GM18499 (cell line): ENCODE results near the gene WNT8A.
"Not testable (repeated sequence)": the region's sequence is repeated elsewhere in the genome, so short reads cannot be mapped to it uniquely, and the experiment has no call there.

ENCODE experiments used
- ATAC-seq: cut with Tn5 transposase; IDR thresholded peaks from one replicate; pipeline ENCODE4 v1.9.1; 2021; ENCODE audit warnings: moderate number of reproducible peaks; ENCODE audit not compliant: insufficient read depth, unreplicated experiment

Gene WNT8A

DNA sequence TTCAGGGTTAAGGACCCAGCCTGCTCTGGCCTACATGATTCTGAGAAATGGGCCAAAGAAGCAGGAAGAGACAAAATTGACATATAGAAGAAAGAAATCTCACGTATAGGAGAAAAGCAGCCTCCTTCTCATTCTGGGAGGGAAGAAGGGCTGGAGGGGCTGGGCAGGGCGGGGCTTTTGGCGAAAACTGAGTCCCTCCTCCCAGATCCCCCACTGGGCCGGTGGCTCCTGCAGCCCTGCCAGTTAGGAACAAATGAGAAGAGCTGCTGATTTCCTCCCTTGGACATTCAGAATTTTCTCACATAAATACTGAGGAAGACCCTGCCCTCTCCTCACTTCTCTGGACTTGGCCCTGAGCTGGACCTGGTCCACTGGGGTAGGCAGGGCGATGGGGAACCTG, at the start of gene WNT8A:
TSS of gene WNT8A (plus strand) at position 332 of the 400 bp plus-strand sequence. CDS start 95 bp downstream, outside the sequence.
- no peak for ATAC-seq

DNA sequence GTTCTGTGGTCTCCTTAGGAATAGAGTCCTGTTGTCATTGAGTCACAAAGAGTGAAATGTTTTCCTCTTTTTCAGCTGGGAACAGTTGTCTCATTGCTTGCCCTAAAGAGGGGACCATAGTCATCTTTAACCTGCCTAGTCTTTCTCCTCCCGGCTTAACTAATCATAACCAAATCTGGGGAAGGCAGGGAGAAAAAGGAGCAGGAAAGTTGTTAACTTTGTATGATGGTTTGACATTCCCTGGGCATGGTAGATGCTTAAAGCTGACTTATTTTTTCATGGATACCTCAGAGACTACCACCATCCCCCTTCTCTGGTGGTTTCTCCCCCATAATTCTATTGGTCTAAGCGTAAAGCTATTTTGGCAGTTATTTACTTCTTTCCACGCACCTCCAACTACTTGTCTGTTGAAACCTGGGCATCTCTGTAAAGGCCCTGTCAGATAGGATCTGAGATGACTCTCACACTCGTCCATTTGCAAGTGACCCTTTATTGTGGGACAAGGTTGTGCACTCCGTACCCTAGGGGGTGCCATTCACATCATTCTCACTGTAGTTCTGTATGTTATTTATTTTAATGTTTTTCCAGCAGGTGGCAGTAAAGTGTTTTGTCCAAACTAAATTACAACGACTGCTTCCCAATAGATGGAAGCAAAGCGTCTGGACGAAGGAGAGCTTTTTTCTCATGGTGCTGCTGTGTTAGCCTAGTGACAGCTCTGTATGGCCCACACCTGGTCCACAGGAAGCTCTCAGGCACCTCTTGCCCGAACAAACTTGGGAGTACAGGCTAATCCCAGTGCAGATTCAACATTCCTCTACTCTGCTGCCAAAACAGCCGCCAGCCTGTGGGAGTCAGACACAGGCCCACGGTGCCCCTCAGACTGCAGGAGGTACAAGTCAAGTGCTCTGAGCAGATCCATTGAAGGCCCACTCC, 48.0 kb upstream of the WNT8A start:
- ATAC-seq: peak; percentile 39

- no peak for ATAC-seq
Observed at GRCh38 chr5:138037271-138037670, 46.6 kb upstream of the WNT8A start.

DNA sequence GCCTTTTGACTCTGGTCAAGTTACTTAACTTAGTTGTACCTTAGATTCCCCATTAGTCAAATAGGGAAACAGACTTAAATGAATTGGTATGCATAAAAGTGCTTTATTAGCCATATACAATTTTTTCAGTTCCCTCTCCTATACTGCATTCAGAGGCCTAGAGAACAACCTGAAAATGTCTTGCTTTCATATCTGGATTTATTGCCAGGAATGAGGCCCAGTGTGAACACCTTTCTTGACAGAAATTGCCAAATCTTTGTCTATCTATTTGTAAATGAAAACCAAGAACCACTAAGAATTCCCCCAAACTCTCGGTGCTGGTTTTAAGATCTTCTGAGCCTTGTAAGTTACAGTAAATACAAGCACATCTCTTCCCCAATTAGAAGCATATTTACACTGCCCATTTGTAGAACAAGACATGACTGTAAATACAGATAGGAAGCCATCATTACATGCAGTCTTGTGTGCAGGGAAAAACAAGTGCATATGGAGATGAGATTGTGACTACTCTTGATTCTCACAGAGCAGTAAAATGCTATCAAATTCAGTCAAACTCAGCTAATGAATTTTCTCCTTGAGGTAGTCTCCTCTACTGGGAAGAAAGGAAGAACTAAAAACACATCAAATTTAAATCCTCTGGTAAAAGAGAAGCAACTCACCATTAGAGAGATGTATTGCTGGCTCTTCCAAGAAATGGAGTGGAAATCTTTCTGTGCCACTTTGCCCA, 45.8 kb upstream of the WNT8A start:
- ATAC-seq: no peak

DNA sequence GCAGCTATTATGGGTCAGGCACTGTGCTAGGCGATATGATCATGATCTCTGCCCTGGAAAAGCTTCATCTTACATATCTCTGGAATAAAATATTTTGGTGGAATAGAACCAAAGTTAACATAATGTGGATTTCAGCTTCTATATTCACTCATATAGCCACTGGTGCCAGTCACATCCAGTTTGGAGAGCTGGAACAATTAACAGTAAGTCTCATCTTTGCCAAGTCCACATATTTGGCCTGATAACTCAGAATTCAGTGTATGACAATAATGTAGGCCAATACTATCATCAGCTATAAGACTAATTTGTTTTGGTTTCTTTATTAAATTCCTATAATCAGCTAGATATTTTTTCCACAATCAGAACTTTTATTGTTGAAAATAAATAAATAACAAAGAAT, 45.0 kb upstream of the WNT8A start:
- no peak for ATAC-seq

DNA sequence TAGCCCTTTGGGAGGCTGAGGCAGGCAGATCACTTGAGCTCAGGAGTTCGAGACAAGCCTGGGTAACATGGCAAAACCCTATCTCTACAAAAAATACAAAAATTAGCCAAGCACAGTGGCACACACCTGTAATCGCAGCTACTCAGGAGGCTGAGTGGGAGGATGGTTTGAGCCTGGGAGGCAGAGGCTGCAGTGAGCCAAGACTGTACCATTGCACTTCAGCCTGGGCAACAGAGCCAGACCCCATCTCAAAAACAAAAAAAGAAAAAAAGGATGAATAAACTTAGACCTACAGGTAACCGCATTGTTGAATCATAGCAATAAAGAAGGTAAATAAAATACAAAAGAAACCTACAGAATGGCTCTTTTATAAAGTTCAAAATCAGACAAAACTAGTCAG, 38.5 kb upstream of the WNT8A start:
- ATAC-seq: not testable (repeated sequence)

DNA sequence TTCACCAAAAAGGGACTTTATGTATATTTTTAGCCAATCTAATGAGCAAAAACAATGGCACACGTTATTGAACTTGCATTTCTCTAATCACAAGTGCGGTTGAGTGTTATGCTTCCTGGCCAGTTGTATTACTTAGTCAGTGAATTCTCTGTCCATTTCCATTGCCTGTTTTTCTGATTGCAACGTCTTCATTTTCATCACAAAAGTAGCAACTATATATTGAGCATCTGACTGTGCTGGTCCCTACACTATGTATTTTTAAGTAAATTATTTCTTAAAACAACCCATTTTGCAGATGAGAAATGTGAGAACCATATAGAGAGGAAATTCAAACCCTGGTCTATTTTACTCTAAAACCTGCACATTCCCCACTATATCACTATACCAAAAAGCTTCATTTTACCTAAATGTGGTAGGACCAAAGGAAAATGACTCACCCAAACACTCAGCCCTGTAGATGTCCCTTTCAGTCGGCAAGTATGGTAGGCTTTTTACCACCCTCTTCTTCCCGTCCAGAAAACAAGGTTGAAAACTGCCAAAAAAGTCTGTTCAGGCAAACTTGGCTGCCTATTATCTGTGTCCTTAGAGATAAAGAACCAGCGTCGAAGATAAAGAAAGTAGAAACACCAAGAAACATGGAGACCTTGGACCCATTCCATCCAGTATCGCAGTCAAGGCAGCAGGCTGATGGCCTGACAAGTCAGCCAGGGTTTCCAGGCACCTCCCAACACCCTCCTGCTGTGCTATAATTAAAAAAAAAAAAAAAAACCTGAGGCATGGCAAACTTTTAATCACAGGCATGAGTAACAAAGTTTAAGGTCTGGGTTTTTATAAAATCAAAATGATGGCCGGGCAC, 32.2 kb upstream of the WNT8A start:
- no peak for ATAC-seq

- not testable (repeated sequence) for ATAC-seq
Observed at GRCh38 chr5:138052718-138053117, 31.1 kb upstream of the WNT8A start.

DNA sequence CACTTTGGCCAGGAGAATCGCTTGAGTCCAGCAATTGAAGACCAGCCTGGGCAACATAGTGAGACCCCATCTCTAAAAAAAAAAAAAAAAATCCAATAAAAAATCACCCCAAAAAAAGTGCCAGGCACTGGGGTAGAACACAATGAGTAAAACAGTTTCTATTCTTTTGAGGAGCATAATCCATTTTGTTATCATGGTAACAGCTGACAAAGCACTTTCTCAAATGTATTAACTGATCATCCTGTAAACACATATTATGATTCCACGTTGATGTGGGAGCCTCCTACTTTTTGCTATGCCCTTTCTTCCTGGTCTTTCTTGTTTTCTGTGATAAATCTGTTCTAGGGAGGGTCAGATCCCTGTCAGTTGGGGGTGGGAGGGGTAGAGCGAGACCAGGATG, 30.3 kb upstream of the WNT8A start:
- no peak for ATAC-seq

- ATAC-seq: no peak
Observed at GRCh38 chr5:138054206-138054605, 29.6 kb upstream of the WNT8A start.

DNA sequence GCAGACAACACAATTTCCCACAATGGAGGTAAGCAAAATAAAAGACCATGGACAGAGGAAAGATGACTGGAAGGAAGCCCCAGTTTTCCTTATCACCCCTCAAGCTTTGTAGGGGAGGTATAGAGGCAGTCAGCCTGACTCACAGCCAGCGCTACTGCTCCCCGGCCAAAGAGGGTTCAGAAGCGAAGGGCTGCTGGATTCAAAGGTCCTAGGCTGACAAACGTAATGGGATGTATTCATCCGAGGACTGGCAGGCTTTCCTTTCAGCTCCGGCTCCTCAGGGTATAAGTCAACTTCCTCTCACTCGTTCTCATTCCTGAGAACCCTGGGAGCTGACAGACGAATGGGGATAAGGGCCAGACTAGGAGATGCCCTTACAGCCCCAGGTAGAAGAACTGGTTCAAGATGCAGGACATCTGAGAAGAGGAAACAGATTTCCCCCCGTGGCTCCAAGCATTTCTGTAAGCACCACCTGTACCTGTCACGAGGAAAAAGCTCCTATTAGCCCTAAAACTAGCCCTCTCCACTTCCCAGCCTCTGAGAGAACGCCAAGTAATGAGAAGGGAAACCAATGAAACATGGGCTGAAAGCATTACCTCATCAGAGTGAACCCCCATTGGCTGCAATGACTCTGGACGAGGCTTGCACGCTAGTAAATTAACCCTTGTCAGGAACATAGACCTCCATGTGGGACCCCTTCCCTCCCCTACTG, 28.8 kb upstream of the WNT8A start:
- ATAC-seq: no peak

DNA sequence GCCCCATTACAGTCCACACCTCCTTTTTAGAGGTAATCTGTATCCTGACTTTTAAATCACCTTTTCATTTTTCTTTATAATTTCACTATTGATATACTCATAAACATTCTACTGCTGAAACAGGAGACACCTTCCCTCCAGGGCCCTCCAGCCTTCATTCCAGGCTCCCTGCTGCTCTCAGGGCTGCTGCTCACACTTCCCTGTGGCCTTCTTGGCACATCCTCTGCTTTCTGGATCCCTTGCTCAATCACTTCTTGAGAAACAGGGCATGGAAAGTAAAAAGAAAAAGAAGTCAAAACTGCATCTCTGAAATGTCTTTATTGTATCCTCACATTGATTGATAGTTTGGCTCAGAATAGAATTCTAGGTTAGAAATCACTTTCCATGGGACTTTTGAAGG, 19.3 kb upstream of the WNT8A start:
- ATAC-seq: no peak

DNA sequence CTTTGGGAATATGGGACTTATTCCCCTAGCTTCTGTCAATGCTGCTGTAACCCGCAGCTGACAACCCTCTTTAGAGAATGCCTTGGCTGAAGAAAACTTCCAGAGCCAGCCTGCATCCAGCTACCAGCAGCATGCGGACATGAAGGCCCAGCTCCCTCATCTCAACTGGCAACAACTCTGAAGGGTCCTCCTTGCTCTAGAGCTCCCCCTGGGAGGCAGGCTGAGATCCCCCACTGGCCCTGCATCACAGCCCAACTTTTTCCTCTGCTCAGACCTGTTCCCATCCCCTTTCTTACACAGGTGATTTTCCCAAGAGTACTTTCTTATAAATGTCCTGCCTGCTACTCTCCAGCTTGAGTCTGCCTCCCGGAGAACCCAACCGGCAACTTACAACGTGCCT, 18.7 kb upstream of the WNT8A start:
- ATAC-seq: no peak

GRCh38 chr5:138067945-138068344, 15.9 kb upstream of the WNT8A start:
- ATAC-seq: no peak

DNA sequence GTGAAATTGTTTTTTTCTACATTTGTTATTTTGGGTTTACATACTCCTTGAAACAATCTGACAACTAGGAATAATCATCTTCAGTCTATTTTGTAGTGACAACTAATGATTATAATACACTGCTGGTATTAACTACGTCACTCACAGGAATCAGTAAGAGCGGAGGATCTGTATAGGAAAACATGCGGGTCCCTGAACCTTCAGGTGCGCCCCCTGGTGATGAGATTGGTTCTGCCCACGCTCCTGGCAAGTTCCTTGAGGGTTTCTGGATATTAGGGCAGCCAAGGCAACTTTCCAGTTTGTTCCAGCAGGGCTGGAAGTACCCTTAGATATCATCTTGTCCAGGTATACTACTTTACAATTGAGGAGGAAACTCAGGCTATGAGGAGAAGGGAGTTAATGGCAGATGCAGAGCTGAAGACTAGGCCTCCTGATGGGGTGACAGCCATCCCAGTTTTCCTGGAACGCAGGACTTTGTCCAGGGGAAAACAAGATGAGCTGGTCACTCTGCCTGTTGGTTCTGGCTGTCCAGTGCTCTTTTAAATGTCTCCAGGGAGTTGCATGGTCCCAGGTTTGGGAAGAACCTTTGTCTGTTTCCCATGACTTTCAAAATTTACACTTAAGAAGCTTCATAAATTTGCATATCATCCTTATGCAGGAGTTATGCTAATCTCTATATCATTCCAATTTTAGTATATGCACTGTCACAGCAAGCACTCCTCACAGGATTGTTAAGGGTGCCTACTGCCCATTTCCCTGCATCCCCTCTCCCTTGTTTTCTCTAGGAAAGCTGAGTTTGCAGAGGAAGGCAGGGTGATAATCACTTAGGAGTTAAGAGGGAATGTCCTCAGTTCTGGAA, 14.9 kb upstream of the WNT8A start:
- no peak for ATAC-seq

DNA sequence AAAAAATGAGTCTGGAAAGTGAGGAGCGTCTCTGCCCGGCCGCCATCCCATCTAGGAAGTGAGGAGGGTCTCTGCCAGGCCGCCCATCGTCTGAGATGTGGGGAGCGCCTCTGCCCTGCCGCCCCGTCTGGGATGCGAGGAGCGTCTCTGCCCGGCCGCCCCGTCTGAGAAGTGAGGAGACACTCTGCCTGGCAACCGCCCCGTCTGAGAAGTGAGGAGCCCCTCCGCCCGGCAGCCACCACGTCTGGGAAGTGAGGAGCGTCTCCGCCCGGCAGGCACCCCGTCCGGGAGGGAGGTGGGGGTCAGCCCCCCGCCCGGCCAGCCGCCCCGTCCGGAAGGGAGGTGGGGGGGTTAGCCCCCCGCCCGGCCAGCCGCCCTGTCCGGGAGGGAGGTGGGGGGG, 13.8 kb upstream of the WNT8A start:
- not testable (repeated sequence) for ATAC-seq

DNA sequence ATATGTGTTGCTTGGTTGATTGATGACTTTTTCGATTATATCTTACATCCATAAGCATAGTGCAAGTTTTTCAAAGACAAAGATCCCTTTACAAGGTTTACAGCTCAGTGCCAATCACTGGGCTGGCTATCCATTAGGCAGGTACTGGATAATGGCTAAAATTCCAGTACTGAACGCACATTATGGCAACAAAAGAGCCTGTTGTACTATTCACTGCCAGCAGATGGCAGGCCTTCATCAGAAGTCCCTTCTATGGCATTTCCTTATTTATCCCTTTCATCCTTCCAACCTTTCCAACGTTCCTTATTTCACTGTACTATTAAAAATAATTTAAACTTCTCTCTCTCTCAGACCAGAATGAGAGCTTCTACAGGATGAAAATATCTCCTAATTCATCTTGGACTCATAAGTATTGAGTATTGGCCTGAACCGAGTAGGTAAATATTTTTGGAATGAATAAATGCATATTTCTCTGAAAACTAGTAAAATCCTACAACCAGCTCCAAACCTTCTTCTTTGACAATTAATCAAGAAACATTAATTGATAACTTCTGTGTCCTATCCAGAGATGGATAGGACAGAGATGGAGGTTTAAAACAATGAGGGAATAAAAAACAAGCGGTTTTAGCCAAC, 6.7 kb upstream of the WNT8A start:
- no peak for ATAC-seq

DNA sequence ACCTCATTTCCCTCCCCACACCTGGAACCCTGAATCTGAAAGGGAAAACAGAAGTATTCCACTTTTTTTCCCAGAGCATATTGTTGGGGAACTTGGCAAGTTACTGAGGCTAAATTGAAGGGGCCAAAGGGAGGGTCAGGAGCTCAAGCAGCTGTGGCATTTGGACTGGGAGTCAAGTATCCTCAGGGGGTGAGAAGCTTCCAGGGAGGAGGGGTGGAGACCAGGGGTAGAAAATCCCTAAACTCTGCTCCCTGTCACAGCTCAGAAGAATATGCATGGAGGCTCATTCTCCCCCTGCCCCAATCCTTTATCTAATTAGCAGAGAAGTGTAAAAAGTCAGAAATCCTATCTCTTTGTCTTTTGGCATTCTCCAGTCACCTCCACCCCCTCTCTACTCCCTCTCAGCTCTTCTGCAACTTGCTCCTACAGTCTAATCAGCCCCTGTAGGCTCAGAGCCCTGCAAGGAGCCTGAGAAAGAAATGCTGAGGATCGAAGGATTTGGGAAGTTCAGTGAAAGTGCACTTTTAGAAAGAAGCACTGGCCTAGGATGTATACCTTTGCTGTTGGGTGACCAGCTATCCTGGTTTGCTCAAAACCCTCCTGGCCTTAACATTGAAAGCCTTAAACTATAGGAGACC, 5.7 kb upstream of the WNT8A start:
- no peak for ATAC-seq
